Measurements from ENCODE around the gene KRT75. TPM values are rescaled to one million over a fixed set of nuclear protein-coding genes. Genes with fewer than 3 reads are reported as not detected.
"Not testable (repeated sequence)": the region's sequence is repeated elsewhere in the genome, so short reads cannot be mapped to it uniquely, and the experiment has no call there.

The KRT75 gene
- total RNA-seq, 4 donors from 2014 or later: not detected

GRCh38 chr12:52417740-52418139 lies 16.4 kb downstream of the KRT75 start:
- ATAC-seq (ENCODE audit: low FRiP score) (no peak), DNase-seq (ENCODE audit: low spot score) (no peak)
- TF ChIP-seq CTCF (IDR thresholded peaks at IDR 0.05): no peak

GRCh38 chr12:52416795-52417194 lies 17.4 kb downstream of the KRT75 start:
- DNase-seq (ENCODE audit: low spot score): no peak
- TF ChIP-seq CTCF (IDR thresholded peaks at IDR 0.05): no peak
- peak; percentile 29 for ATAC-seq (ENCODE audit: low FRiP score)

- no peak for DNase-seq (ENCODE audit: low spot score)
- ATAC-seq (ENCODE audit: low FRiP score): peak; percentile 87
- no peak for TF ChIP-seq CTCF (IDR thresholded peaks at IDR 0.05)
Observed at GRCh38 chr12:52415870-52416750, 18.1 kb downstream of the KRT75 start.

GRCh38 chr12:52414936-52415335 lies 19.2 kb downstream of the KRT75 start:
- DNase-seq (ENCODE audit: low spot score): no peak
- no peak for TF ChIP-seq CTCF (IDR thresholded peaks at IDR 0.05)
- ATAC-seq (ENCODE audit: low FRiP score): no peak

- no peak for ATAC-seq (ENCODE audit: low FRiP score)
- no peak for TF ChIP-seq CTCF (IDR thresholded peaks at IDR 0.05)
- DNase-seq (ENCODE audit: low spot score): no peak
Observed at GRCh38 chr12:52413782-52414345, 20.3 kb downstream of the KRT75 start.

GRCh38 chr12:52413202-52413601 lies 21.0 kb downstream of the KRT75 start:
- no peak for TF ChIP-seq CTCF (IDR thresholded peaks at IDR 0.05)
- no peak for ATAC-seq (ENCODE audit: low FRiP score)

GRCh38 chr12:52411815-52412214 lies 22.4 kb downstream of the KRT75 start:
- TF ChIP-seq CTCF (IDR thresholded peaks at IDR 0.05): no peak
- DNase-seq (ENCODE audit: low spot score) (no peak), ATAC-seq (ENCODE audit: low FRiP score) (no peak)

More at GRCh38 chr12:52413202-52413601, 21.0 kb downstream of the KRT75 start:
- no peak for DNase-seq (ENCODE audit: low spot score)

GRCh38 chr12:52410589-52411248 lies 23.5 kb downstream of the KRT75 start:
- not testable (repeated sequence) for ATAC-seq (ENCODE audit: low FRiP score); DNase-seq (ENCODE audit: low spot score)
